Common myeloid progenitor, CD34-positive (primary cell): ENCODE measurements around the gene MYO5C.

Experiments
- CTCF ChIA-PET: fragments of 350-600 bp; sonication (Branson Sonifier 250); formaldehyde crosslinking; loops from one replicate; lab custom pipeline; 2021; ENCODE audit warnings: antibody characterized with exemption; lab: Charles Lee
- POLR2A ChIA-PET: fragments of 350-600 bp; sonication (Branson Sonifier 250); formaldehyde crosslinking; loops from one replicate; lab custom pipeline; 2021; ENCODE audit warnings: antibody characterized with exemption; lab: Charles Lee
- DNase-seq, 3 donors: peaks; one replicate each; pipeline versions ENCODE4 v3.0.0 to v3.0.0-alpha.2; 2013
- H3K27ac ChIP-seq, 2 experiments: 1 replicate in 1 of 2; 2 replicates in 1 of 2; pipeline ENCODE4 v1.7.0; 2013; ENCODE audit warnings: inconsistent platforms in 2 of 2, low read length in 2 of 2, mild to moderate bottlenecking in 2 of 2, low read depth in 1 of 2, moderate library complexity in 1 of 2; ENCODE audit not compliant: severe bottlenecking in 2 of 2, insufficient read depth in 1 of 2, poor library complexity in 1 of 2
- H3K27me3 ChIP-seq, 5 experiments: replicated peaks in 2 of 5; 1 replicate in 3 of 5; 2 replicates in 2 of 5; pipeline versions ENCODE4 v1.6.1 to v1.7.0; 2013; ENCODE audit warnings: low read length in 4 of 5, mild to moderate bottlenecking in 2 of 5, moderate library complexity in 2 of 5, inconsistent platforms in 1 of 5; ENCODE audit not compliant: insufficient read depth in 5 of 5, control insufficient read depth in 4 of 5
- H3K36me3 ChIP-seq, 4 experiments: 1 replicate in 2 of 4; 2 replicates in 2 of 4; pipeline versions ENCODE4 v1.6.1 to v1.7.0; 2013; ENCODE audit warnings: low read length in 3 of 4, control low read depth in 1 of 4, mild to moderate bottlenecking in 1 of 4; ENCODE audit not compliant: control insufficient read depth in 4 of 4, insufficient read depth in 4 of 4
- H3K4me1 ChIP-seq, 4 experiments: 1 replicate in 3 of 4; 2 replicates in 1 of 4; pipeline versions ENCODE4 v1.6.1 to v1.7.1; 2013; ENCODE audit warnings: low read length in 3 of 4, mild to moderate bottlenecking in 3 of 4, control low read depth in 1 of 4, inconsistent platforms in 1 of 4, moderate library complexity in 1 of 4; ENCODE audit not compliant: control insufficient read depth in 4 of 4, insufficient read depth in 4 of 4; ENCODE audit errors: control extremely low read depth in 1 of 4
- H3K4me3 ChIP-seq, 7 experiments: 1 replicate in 4 of 7; 2 replicates in 3 of 7; pipeline versions ENCODE4 v1.5.1 to v1.7.0; 2013; ENCODE audit warnings: mild to moderate bottlenecking in 7 of 7, low read length in 6 of 7, moderate library complexity in 6 of 7, inconsistent platforms in 2 of 7, low read depth in 2 of 7, control low read depth in 1 of 7; ENCODE audit not compliant: insufficient read depth in 4 of 7, control insufficient read depth in 1 of 7; ENCODE audit errors: extremely low read depth in 1 of 7
- H3K9me3 ChIP-seq, 5 experiments: 1 replicate in 4 of 5; 2 replicates in 1 of 5; pipeline versions ENCODE4 v1.6.1 to v1.7.1; 2013; ENCODE audit warnings: low read length in 4 of 5, mild to moderate bottlenecking in 2 of 5, inconsistent platforms in 1 of 5, low read depth in 1 of 5, moderate library complexity in 1 of 5; ENCODE audit not compliant: control insufficient read depth in 4 of 5, insufficient read depth in 2 of 5; ENCODE audit errors: control extremely low read depth in 1 of 5
- WGBS: methylation state at CpG from one replicate; pipeline ENCODE4 v1.1.5; 2013; ENCODE audit not compliant: insufficient coverage; 5-methylcytosine and 5-hydroxymethylcytosine counted together

Gene MYO5C

GRCh38 chr15:52161406-52161966, 134.1 kb downstream of the MYO5C start:
- no peaks in the 10 kb centered on the region for H3K27me3 ChIP-seq
- H3K9me3 ChIP-seq: peaks cover 0 to 3% (median 0%) of the 10 kb centered on the region in 5 experiments
- CTCF ChIA-PET: interaction anchor here (1.1 to 8.2 kb wide), 5 partner anchors 8 to 404 kb away, joined by 3 to 42 read pairs (median 3); no protein-coding TSS in a partner anchor
- peaks cover 0 to 20% (median 11%) of the 10 kb centered on the region in 4 experiments for H3K36me3 ChIP-seq
- WGBS: over 99% methylated on average over 13 of the region's 13 CpGs
- H3K4me1 ChIP-seq: no peaks in the 10 kb centered on the region
- H3K27ac ChIP-seq: no peak overlapping the region
- POLR2A ChIA-PET: no interaction called here
- H3K4me3 ChIP-seq: no peak overlapping the region
- DNase-seq: no peak

- Histone ChIP-seq H3K27ac (no peak overlapping the region), H3K9me3 (no peaks in the 10 kb centered on the region), H3K4me3 (no peak overlapping the region), H3K36me3 (peaks cover 0 to 20% (median 11%) of the 10 kb centered on the region in 4 experiments), H3K4me1 (peaks cover 0 to 12% (median 10%) of the 10 kb centered on the region in 4 experiments), H3K27me3 (no peaks in the 10 kb centered on the region)
- ChIA-PET POLR2A (no interaction called here), CTCF (interaction anchor here (1.1 to 4.3 kb wide), 3 partner anchors 13 to 68 kb away, joined by 3 to 25 read pairs (median 3); no protein-coding TSS in a partner anchor)
- WGBS: 96% methylated on average over 3 of the region's 3 CpGs
- DNase-seq: no peak
These were observed 136.0 kb downstream of the MYO5C start for GRCh38 chr15:52159645-52160044.

GRCh38 chr15:52158084-52158765, 137.4 kb downstream of the MYO5C start:
- H3K36me3 ChIP-seq: peaks cover 0 to 18% (median 9%) of the 10 kb centered on the region in 4 experiments
- WGBS: 100% methylated on average over 8 of the region's 10 CpGs
- H3K27me3 ChIP-seq: no peaks in the 10 kb centered on the region
- H3K4me1 ChIP-seq: peaks cover 0 to 18% (median 14%) of the 10 kb centered on the region in 4 experiments
- H3K27ac ChIP-seq: no peak overlapping the region
- DNase-seq: no peak
- ChIA-PET POLR2A (no interaction called here), CTCF (interaction anchor here (0.7 to 4.3 kb wide), 3 partner anchors 14 to 290 kb away, joined by 3 to 25 read pairs (median 3); no protein-coding TSS in a partner anchor)
- no peak overlapping the region for H3K4me3 ChIP-seq
- H3K9me3 ChIP-seq: no peaks in the 10 kb centered on the region

- Histone ChIP-seq H3K27ac (no peak overlapping the region), H3K9me3 (no peaks in the 10 kb centered on the region), H3K27me3 (no peaks in the 10 kb centered on the region), H3K4me3 (no peak overlapping the region), H3K36me3 (peaks cover 0 to 21% (median 13%) of the 10 kb centered on the region in 4 experiments), H3K4me1 (peaks cover 0 to 18% (median 14%) of the 10 kb centered on the region in 4 experiments)
- no peak for DNase-seq
- POLR2A ChIA-PET: no interaction called here
- 100% methylated on average over 1 of the region's 2 CpGs for WGBS
- CTCF ChIA-PET: interaction anchor here (0.6 to 4.3 kb wide), 4 partner anchors 9 to 70 kb away, joined by 3 to 25 read pairs (median 6); no protein-coding TSS in a partner anchor
These were observed 139.7 kb downstream of the MYO5C start for GRCh38 chr15:52155878-52156277.

GRCh38 chr15:52154896-52155865, 140.4 kb downstream of the MYO5C start:
- Histone ChIP-seq H3K4me1 (peaks cover 0 to 18% (median 14%) of the 10 kb centered on the region in 4 experiments), H3K27ac (no peak overlapping the region), H3K9me3 (no peaks in the 10 kb centered on the region), H3K4me3 (peak overlapping the region in 1 of 7 experiments; percentile 4), H3K27me3 (no peaks in the 10 kb centered on the region), H3K36me3 (peaks cover 0 to 25% (median 18%) of the 10 kb centered on the region in 4 experiments)
- CTCF ChIA-PET: interaction anchor here (0.6 to 2.5 kb wide), 7 partner anchors 8 to 223 kb away, joined by 3 to 10 read pairs (median 5); partner anchors contain the start of gene GNB5
- DNase-seq: peak in 2 of 3 donors; percentile 28 to 31
- POLR2A ChIA-PET: no interaction called here
- WGBS: 73% methylated on average over 4 of the region's 8 CpGs

- Histone ChIP-seq H3K4me1 (peaks cover 0 to 18% (median 14%) of the 10 kb centered on the region in 4 experiments), H3K27me3 (no peaks in the 10 kb centered on the region), H3K4me3 (no peak overlapping the region), H3K36me3 (peaks cover 0 to 30% (median 22%) of the 10 kb centered on the region in 4 experiments), H3K27ac (no peak overlapping the region), H3K9me3 (no peaks in the 10 kb centered on the region)
- no peak for DNase-seq
- ChIA-PET CTCF (interaction anchor here (0.6 to 2.5 kb wide), 14 partner anchors 8 to 222 kb away, joined by 3 to 10 read pairs (median 5); partner anchors contain the start of gene GNB5), POLR2A (no interaction called here)
- 81% methylated on average over 8 of the region's 12 CpGs for WGBS
These were observed 141.4 kb downstream of the MYO5C start for GRCh38 chr15:52153900-52154895.
